ENCODE data around the gene SMARCA2.

DNA sequence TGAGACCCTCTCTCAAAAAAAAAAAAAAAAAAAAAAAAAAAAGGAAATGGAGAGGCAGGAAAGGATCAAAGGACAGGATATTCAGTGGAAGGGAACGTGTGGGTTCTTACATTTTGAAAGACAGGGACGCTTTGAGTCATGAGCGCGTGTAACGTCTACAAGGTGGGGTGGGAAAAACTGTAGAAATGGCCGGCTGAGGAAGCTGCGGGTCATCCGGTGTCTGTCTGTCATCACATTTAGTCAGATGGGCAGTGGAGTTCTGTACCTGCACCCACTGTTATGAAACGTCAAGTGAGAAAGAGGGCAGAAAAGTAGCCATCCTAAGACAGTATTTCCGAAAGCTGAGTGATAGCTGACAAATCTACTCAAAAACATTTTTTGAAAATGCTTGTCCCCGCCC is 159.8 kb downstream of the SMARCA2 start:
- TF ChIP-seq, protein P1, sequence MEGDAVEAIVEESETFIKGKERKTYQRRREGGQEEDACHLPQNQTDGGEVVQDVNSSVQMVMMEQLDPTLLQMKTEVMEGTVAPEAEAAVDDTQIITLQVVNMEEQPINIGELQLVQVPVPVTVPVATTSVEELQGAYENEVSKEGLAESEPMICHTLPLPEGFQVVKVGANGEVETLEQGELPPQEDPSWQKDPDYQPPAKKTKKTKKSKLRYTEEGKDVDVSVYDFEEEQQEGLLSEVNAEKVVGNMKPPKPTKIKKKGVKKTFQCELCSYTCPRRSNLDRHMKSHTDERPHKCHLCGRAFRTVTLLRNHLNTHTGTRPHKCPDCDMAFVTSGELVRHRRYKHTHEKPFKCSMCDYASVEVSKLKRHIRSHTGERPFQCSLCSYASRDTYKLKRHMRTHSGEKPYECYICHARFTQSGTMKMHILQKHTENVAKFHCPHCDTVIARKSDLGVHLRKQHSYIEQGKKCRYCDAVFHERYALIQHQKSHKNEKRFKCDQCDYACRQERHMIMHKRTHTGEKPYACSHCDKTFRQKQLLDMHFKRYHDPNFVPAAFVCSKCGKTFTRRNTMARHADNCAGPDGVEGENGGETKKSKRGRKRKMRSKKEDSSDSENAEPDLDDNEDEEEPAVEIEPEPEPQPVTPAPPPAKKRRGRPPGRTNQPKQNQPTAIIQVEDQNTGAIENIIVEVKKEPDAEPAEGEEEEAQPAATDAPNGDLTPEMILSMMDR (conservative IDR thresholded peaks at IDR 0.05; ENCODE audit: low read length): no peak
- TF ChIP-seq EZH2phosphoT487 (IDR thresholded peaks at IDR 0.05; ENCODE audit: borderline replicate concordance): no peak
